ENCODE results near the gene TMBIM4. TPM values are rescaled to one million over a fixed set of nuclear protein-coding genes. Genes with fewer than 3 reads are reported as not detected.

Gene TMBIM4
- total RNA-seq, 1 experiment from 2014 or later = 60.3 TPM

DNA sequence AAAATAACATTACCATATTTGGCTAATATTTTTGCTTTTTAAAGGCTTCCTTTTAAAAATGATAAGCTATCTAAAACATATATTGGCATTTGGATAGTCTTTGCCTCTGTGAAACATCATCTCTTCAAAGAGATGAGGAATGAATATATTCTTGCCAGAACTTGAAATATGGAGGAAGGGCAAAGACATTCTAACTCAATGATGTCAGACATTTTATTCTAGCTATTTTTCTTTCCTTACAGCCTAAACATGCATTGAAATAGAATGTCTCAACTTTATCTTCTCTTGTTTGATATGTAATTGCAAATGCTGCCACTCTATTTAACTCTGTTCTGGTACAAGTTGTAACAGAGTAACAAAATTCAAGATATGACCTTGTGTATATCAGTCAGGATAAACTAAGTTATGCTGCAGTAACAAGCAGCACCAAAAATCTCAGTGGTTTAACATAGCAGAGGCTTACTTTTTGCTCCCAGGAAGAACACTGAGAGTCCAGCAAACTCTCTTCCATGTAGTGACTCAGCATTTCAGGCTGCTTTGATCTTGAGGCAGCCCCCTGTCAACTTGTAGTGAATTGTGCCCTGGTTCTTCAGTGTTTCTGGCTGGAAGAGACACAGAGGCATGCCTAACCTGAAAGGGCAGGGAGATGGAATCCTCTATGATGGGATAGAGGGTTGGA is 30.2 kb upstream of the TMBIM4 start:
- POLR2A ChIA-PET = no interaction called here
- no peak overlapping the region for H3K4me3 Mint-ChIP-seq (ENCODE audit: unreplicated experiment)

DNA sequence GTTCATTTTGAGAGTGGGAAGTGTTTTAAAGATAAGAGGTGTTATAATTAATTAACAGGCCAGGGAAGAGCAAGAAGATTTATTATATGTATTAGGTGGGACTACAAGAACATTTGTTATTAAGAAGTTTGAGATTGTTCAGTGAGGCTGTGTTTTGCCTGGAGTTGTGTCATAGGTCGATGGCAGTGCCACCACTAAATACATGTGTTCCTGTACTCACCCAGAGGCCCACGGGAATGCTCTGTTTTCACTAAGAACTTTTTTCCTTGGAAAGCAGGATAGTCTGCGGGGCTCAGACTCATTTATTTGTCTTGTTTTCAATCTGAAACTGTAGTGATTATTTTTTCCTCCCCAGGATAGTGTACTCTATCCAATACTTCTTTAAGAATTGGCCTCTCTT is 29.3 kb upstream of the TMBIM4 start:
- H3K36me3 Mint-ChIP-seq (ENCODE audit: insufficient read depth, unreplicated experiment) = no peaks in the 10 kb centered on the region
- POLR2A ChIA-PET = no interaction called here

More for the DNA sequence above, 30.2 kb upstream of the TMBIM4 start:
- no peak for DNase-seq
- no peaks in the 10 kb centered on the region for H3K36me3 ChIP-seq (ENCODE audit: control insufficient read depth, insufficient read depth, low read length)
- H3K9me3 ChIP-seq = no peaks in the 10 kb centered on the region
- BruUV-seq (replicated peaks) = no TSS peak
- H3K4me1 Mint-ChIP-seq (ENCODE audit: low read depth, unreplicated experiment) = no peaks in the 10 kb centered on the region
- CTCF ChIA-PET = no interaction called here
- H3K36me3 Mint-ChIP-seq (ENCODE audit: insufficient read depth, unreplicated experiment) = no peaks in the 10 kb centered on the region
- H3K4me3 ChIP-seq (ENCODE audit: low read depth, low read length) = no peak overlapping the region
- no peaks in the 10 kb centered on the region for H3K9me3 Mint-ChIP-seq (ENCODE audit: unreplicated experiment)
- H3K27me3 ChIP-seq (replicated peaks; ENCODE audit: control insufficient read depth, insufficient read depth, low read length) = no peaks in the 10 kb centered on the region
- H3K4me1 ChIP-seq = no peaks in the 10 kb centered on the region
- H3K27ac Mint-ChIP-seq (ENCODE audit: unreplicated experiment) = no peak overlapping the region
- TF ChIP-seq, protein P1, sequence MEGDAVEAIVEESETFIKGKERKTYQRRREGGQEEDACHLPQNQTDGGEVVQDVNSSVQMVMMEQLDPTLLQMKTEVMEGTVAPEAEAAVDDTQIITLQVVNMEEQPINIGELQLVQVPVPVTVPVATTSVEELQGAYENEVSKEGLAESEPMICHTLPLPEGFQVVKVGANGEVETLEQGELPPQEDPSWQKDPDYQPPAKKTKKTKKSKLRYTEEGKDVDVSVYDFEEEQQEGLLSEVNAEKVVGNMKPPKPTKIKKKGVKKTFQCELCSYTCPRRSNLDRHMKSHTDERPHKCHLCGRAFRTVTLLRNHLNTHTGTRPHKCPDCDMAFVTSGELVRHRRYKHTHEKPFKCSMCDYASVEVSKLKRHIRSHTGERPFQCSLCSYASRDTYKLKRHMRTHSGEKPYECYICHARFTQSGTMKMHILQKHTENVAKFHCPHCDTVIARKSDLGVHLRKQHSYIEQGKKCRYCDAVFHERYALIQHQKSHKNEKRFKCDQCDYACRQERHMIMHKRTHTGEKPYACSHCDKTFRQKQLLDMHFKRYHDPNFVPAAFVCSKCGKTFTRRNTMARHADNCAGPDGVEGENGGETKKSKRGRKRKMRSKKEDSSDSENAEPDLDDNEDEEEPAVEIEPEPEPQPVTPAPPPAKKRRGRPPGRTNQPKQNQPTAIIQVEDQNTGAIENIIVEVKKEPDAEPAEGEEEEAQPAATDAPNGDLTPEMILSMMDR (IDR thresholded peaks at IDR 0.05; ENCODE audit: insufficient read depth in 1 of 2, low read depth in 1 of 2, low read length in 1 of 2, severe bottlenecking in 1 of 2, unreplicated experiment in 1 of 2) = no peak
- intact Hi-C loops (cut with micrococcal nuclease; ENCODE audit: unreplicated experiment) = no loop called here
- peaks cover 1% of the 10 kb centered on the region for H3K27me3 Mint-ChIP-seq (ENCODE audit: insufficient read depth, unreplicated experiment)

DNA sequence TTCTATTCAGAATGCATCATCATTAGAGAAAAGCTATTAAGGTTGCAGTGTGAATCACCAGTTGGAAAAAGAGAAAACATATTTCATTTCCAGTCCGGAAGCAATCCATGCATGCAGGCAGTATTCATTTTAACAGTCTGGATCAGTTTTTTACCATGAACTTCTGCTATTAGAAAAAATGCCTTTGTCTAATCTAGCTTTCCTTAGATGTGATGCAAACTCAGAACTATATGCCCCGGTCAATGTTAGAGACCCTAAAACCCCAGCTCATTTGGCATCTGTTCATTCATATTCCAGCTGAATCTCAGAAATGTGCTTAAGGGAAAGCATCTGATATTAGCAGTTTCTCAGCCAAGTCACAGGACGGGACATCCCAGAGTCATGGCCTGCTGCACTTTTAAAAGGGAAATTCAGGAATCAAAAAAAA is 27.7 kb upstream of the TMBIM4 start:
- Mint-ChIP-seq H3K4me1 (ENCODE audit: low read depth, unreplicated experiment) (no peaks in the 10 kb centered on the region), H3K36me3 (ENCODE audit: insufficient read depth, unreplicated experiment) (no peaks in the 10 kb centered on the region), H3K4me3 (ENCODE audit: unreplicated experiment) (no peak overlapping the region), H3K9me3 (ENCODE audit: unreplicated experiment) (no peaks in the 10 kb centered on the region), H3K27ac (ENCODE audit: unreplicated experiment) (no peak overlapping the region), H3K27me3 (ENCODE audit: insufficient read depth, unreplicated experiment) (peaks cover 5% of the 10 kb centered on the region)
- DNase-seq = no peak
- intact Hi-C loops (cut with micrococcal nuclease; ENCODE audit: unreplicated experiment) = no loop called here
- CTCF ChIA-PET = no interaction called here
- POLR2A ChIA-PET = no interaction called here
- no peaks in the 10 kb centered on the region for H3K9me3 ChIP-seq
- no peaks in the 10 kb centered on the region for H3K4me1 ChIP-seq
- no peak overlapping the region for H3K4me3 ChIP-seq (ENCODE audit: low read depth, low read length)
- TF ChIP-seq, protein P1 (IDR thresholded peaks at IDR 0.05; ENCODE audit: insufficient read depth in 1 of 2, low read depth in 1 of 2, low read length in 1 of 2, severe bottlenecking in 1 of 2, unreplicated experiment in 1 of 2) = no peak
- no peaks in the 10 kb centered on the region for H3K27me3 ChIP-seq (replicated peaks; ENCODE audit: control insufficient read depth, insufficient read depth, low read length)
- no TSS peak for BruUV-seq (replicated peaks)
- no peaks in the 10 kb centered on the region for H3K36me3 ChIP-seq (ENCODE audit: control insufficient read depth, insufficient read depth, low read length)

More for the DNA sequence above, 29.3 kb upstream of the TMBIM4 start:
- TF ChIP-seq, protein P1 (IDR thresholded peaks at IDR 0.05; ENCODE audit: insufficient read depth in 1 of 2, low read depth in 1 of 2, low read length in 1 of 2, severe bottlenecking in 1 of 2, unreplicated experiment in 1 of 2) = no peak
- no peak overlapping the region for H3K4me3 ChIP-seq (ENCODE audit: low read depth, low read length)
- H3K4me1 ChIP-seq = no peaks in the 10 kb centered on the region
- peaks cover 5% of the 10 kb centered on the region for H3K27me3 Mint-ChIP-seq (ENCODE audit: insufficient read depth, unreplicated experiment)
- H3K27me3 ChIP-seq (replicated peaks; ENCODE audit: control insufficient read depth, insufficient read depth, low read length) = no peaks in the 10 kb centered on the region
- intact Hi-C loops (cut with micrococcal nuclease; ENCODE audit: unreplicated experiment) = no loop called here
- no peaks in the 10 kb centered on the region for H3K9me3 ChIP-seq
- BruUV-seq (replicated peaks) = no TSS peak
- CTCF ChIA-PET = no interaction called here
- no peak overlapping the region for H3K4me3 Mint-ChIP-seq (ENCODE audit: unreplicated experiment)
- H3K36me3 ChIP-seq (ENCODE audit: control insufficient read depth, insufficient read depth, low read length) = no peaks in the 10 kb centered on the region
- no peaks in the 10 kb centered on the region for H3K9me3 Mint-ChIP-seq (ENCODE audit: unreplicated experiment)
- no peaks in the 10 kb centered on the region for H3K4me1 Mint-ChIP-seq (ENCODE audit: low read depth, unreplicated experiment)
- no peak for DNase-seq
- no peak overlapping the region for H3K27ac Mint-ChIP-seq (ENCODE audit: unreplicated experiment)

Data from Caco-2 (cell line).